ENCODE measurements around the gene MCF2L. TPM values are rescaled to one million over a fixed set of nuclear protein-coding genes. Genes with fewer than 3 reads are reported as not detected.

The MCF2L gene
- total and polyA plus RNA-seq, 2 experiments from 2014 or later: 4.8 to 25.6 TPM

GRCh38 chr13:112924365-112924764, 44.6 kb upstream of the MCF2L start (continued):
- TF ChIP-seq ETS1 (IDR thresholded peaks at IDR 0.05) (no peak), EZH2phosphoT487 (IDR thresholded peaks at IDR 0.05; ENCODE audit: unreplicated experiment) (no peak), NANOG (IDR thresholded peaks at IDR 0.05; ENCODE audit: borderline replicate concordance) (no peak), ZNF331 (CRISPR knock-in tag; IDR thresholded peaks at IDR 0.05; ENCODE audit: low read depth) (no peak)

GRCh38 chr13:112926003-112926402, 43.0 kb upstream of the MCF2L start:
- no peak overlapping the region for H3K4me3 Mint-ChIP-seq
- DNase-seq (ENCODE audit: low spot score): no peak
- H3K4me3 ChIP-seq: no peak overlapping the region
- H3K9me2 ChIP-seq (ENCODE audit: insufficient read depth): no peaks in the 10 kb centered on the region
- H3K27ac ChIP-seq (ENCODE audit: low read depth): no peak overlapping the region
- H3K9me3 Mint-ChIP-seq: peaks cover 7% of the 10 kb centered on the region; the same call in 2 of the 3 replicates
- H3K27me3 Mint-ChIP-seq (ENCODE audit: insufficient read depth, low read depth, poor library complexity): peaks cover 12% of the 10 kb centered on the region
- no peaks in the 10 kb centered on the region for H3F3A ChIP-seq (replicated peaks; ENCODE audit: low read depth)
- H3K4me1 ChIP-seq (ENCODE audit: insufficient read depth): no peaks in the 10 kb centered on the region
- H3K79me2 ChIP-seq (replicated peaks; ENCODE audit: insufficient read depth): no peaks in the 10 kb centered on the region
- H3K36me3 Mint-ChIP-seq (ENCODE audit: low read depth): peaks cover 12% of the 10 kb centered on the region
- peaks cover 7% of the 10 kb centered on the region for H3K4me1 Mint-ChIP-seq
- H4K20me1 ChIP-seq (replicated peaks; ENCODE audit: insufficient read depth): peaks cover 8% of the 10 kb centered on the region; the same call in 1 of the 2 replicates
- no peak overlapping the region for H3K4me2 ChIP-seq
- no peak for ATAC-seq
- H2AFZ ChIP-seq: no peak overlapping the region
- no peak overlapping the region for H3K27ac Mint-ChIP-seq
- no peaks in the 10 kb centered on the region for H3K27me3 ChIP-seq (ENCODE audit: insufficient read depth)
- H3K36me3 ChIP-seq (ENCODE audit: insufficient read depth): no peaks in the 10 kb centered on the region; the same call in 1 of the 2 replicates
- TF ChIP-seq CREB1 (CRISPR knock-in tag; IDR thresholded peaks at IDR 0.05; ENCODE audit: low read depth) (no peak), REST (IDR thresholded peaks at IDR 0.05; ENCODE audit: unreplicated experiment) (no peak), CTCF (conservative IDR thresholded peaks at IDR 0.05; ENCODE audit: low read depth in 2 of 2) (no peak), ZNF462 (CRISPR knock-in tag; IDR thresholded peaks at IDR 0.05) (no peak), ZNF114 (CRISPR knock-in tag; IDR thresholded peaks at IDR 0.05) (no peak), STAT1 (IDR thresholded peaks at IDR 0.05; ENCODE audit: unreplicated experiment) (no peak), JUNB (IDR thresholded peaks at IDR 0.05; ENCODE audit: unreplicated experiment) (no peak), EZH2phosphoT487 (IDR thresholded peaks at IDR 0.05; ENCODE audit: unreplicated experiment) (no peak), ZNF331 (CRISPR knock-in tag; IDR thresholded peaks at IDR 0.05; ENCODE audit: low read depth) (no peak), NANOG (IDR thresholded peaks at IDR 0.05; ENCODE audit: borderline replicate concordance) (no peak), ETS1 (IDR thresholded peaks at IDR 0.05) (no peak)
